Measurements from ENCODE around the gene ATXN2L. TPM values are rescaled to one million over a fixed set of nuclear protein-coding genes. Genes with fewer than 3 reads are reported as not detected.

ATXN2L gene
- total RNA-seq, 1 experiment from 2014 or later: 335 TPM

DNA sequence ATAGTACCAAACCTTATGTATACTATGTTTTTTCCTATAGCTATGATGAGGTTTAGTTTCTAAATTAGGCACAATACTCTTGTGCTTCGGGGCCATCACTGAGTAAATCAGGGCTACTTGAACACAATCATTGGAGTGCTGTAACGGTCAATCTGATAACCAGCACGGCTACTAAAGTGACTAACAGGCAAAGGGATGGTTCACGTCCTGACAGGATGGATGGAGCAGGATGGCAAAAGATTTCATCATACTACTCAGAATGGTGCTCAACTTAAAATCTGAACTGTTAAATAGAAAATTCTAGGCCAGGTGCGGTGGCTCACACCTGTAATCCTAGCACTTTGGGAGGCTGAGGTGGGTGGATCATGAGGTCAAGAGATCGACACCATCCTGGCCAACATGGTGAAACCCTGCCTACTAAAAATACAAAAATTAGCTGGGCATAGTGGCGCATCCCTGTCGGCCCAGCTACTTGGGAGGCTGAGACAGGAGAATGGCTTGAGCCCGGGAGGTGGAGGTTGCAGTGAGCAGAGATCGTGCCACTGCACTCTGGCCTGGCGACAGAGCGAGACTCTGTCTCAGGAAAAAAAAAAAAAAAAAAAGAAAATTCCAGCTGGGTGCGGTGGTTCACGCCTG lies 16.3 kb downstream of the ATXN2L start:
- Histone ChIP-seq H3K9me3 (ENCODE audit: low read depth, low read length, poor library complexity, severe bottlenecking) (no peaks in the 10 kb centered on the region), H3K4me1 (ENCODE audit: insufficient read depth, low read length, poor library complexity, severe bottlenecking) (no peaks in the 10 kb centered on the region), H3K27ac (ENCODE audit: low read depth, low read length, poor library complexity, severe bottlenecking) (no peak overlapping the region), H3K36me3 (ENCODE audit: insufficient read depth, low read length, poor library complexity, severe bottlenecking) (peaks cover 66% of the 10 kb centered on the region), H3K4me3 (ENCODE audit: low read depth, low read length, poor library complexity, severe bottlenecking) (no peak overlapping the region), H3K27me3 (replicated peaks; ENCODE audit: insufficient read depth, low read depth, low read length, poor library complexity) (no peaks in the 10 kb centered on the region)
- TF ChIP-seq, protein P1, sequence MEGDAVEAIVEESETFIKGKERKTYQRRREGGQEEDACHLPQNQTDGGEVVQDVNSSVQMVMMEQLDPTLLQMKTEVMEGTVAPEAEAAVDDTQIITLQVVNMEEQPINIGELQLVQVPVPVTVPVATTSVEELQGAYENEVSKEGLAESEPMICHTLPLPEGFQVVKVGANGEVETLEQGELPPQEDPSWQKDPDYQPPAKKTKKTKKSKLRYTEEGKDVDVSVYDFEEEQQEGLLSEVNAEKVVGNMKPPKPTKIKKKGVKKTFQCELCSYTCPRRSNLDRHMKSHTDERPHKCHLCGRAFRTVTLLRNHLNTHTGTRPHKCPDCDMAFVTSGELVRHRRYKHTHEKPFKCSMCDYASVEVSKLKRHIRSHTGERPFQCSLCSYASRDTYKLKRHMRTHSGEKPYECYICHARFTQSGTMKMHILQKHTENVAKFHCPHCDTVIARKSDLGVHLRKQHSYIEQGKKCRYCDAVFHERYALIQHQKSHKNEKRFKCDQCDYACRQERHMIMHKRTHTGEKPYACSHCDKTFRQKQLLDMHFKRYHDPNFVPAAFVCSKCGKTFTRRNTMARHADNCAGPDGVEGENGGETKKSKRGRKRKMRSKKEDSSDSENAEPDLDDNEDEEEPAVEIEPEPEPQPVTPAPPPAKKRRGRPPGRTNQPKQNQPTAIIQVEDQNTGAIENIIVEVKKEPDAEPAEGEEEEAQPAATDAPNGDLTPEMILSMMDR (conservative IDR thresholded peaks at IDR 0.05; ENCODE audit: low read depth, low read length): no peak
- TF ChIP-seq EZH2 (IDR thresholded peaks at IDR 0.05; ENCODE audit: borderline replicate concordance, low read depth, low read length, poor library complexity, severe bottlenecking): no peak
- no TSS peak for BruUV-seq (replicated peaks)
- intact Hi-C loops (cut with micrococcal nuclease; ENCODE audit: unreplicated experiment): no loop called here
- CTCF ChIA-PET: no interaction called here
- DNase-seq (ENCODE audit: low spot score): no peak
- POLR2A ChIA-PET (ENCODE audit: low non-redundant PET): interaction anchor here (0.6 kb wide), 1 partner anchor 639 kb away, joined by 12 read pairs; no protein-coding TSS in a partner anchor

DNA sequence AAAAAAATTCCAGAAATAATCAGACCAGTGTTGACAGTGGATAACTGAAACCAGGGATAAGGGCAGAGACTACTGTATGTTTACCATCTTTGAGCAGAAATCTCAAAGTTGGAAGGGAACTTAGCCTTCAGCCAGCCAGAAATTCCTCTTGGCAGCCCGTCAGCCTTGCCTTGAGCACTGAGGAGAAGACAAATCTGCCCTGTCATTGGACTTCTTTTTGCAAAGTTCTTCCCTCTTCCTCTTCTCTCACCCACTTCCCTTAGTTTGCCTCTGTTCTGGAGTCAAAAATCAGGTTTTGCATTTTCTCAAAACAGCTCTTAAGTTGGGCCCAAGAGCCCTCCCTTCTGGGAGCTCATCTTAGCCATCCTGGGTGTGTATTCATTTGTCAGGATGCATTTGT lies 17.1 kb downstream of the ATXN2L start:
- POLR2A ChIA-PET (ENCODE audit: low non-redundant PET): interaction anchor here (0.6 kb wide), 1 partner anchor 640 kb away, joined by 12 read pairs; no protein-coding TSS in a partner anchor

DNA sequence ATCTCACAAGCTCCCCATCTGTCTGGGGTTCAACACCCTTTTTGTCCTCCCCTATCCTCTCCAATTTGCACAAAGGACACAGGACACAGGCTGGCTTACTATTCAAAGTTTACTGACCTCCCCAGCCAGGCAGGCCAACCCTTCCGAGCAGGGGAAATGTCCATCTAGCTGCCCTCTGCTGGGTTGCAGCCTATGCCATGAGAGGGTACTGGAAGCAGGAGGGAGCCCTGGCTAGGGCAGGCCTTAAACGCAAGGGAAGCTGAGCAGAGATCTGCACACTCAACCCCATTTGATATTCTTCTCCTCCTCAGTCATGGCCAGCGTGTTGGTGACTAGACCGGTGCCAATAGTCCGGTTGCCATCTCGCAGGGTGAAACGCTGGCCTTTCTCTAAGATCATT lies 19.9 kb downstream of the ATXN2L start:
- peaks cover 45% of the 10 kb centered on the region for H3K36me3 ChIP-seq (ENCODE audit: insufficient read depth, low read length, poor library complexity, severe bottlenecking)
- CTCF ChIA-PET: no interaction called here
- TF ChIP-seq, protein P1 (conservative IDR thresholded peaks at IDR 0.05; ENCODE audit: low read depth, low read length): no peak
- TF ChIP-seq EZH2 (IDR thresholded peaks at IDR 0.05; ENCODE audit: borderline replicate concordance, low read depth, low read length, poor library complexity, severe bottlenecking): no peak
- no TSS peak for BruUV-seq (replicated peaks)
- H3K4me3 ChIP-seq (ENCODE audit: low read depth, low read length, poor library complexity, severe bottlenecking): no peak overlapping the region
- DNase-seq (ENCODE audit: low spot score): no peak
- H3K4me1 ChIP-seq (ENCODE audit: insufficient read depth, low read length, poor library complexity, severe bottlenecking): no peaks in the 10 kb centered on the region
- no peak overlapping the region for H3K27ac ChIP-seq (ENCODE audit: low read depth, low read length, poor library complexity, severe bottlenecking)
- H3K27me3 ChIP-seq (replicated peaks; ENCODE audit: insufficient read depth, low read depth, low read length, poor library complexity): no peaks in the 10 kb centered on the region
- H3K9me3 ChIP-seq (ENCODE audit: low read depth, low read length, poor library complexity, severe bottlenecking): no peaks in the 10 kb centered on the region
- intact Hi-C loops (cut with micrococcal nuclease; ENCODE audit: unreplicated experiment): no loop called here
- POLR2A ChIA-PET (ENCODE audit: low non-redundant PET): no interaction called here

More for the DNA sequence above, 17.1 kb downstream of the ATXN2L start:
- DNase-seq (ENCODE audit: low spot score): no peak
- Histone ChIP-seq H3K27ac (ENCODE audit: low read depth, low read length, poor library complexity, severe bottlenecking) (no peak overlapping the region), H3K9me3 (ENCODE audit: low read depth, low read length, poor library complexity, severe bottlenecking) (no peaks in the 10 kb centered on the region), H3K27me3 (replicated peaks; ENCODE audit: insufficient read depth, low read depth, low read length, poor library complexity) (no peaks in the 10 kb centered on the region), H3K4me1 (ENCODE audit: insufficient read depth, low read length, poor library complexity, severe bottlenecking) (no peaks in the 10 kb centered on the region), H3K36me3 (ENCODE audit: insufficient read depth, low read length, poor library complexity, severe bottlenecking) (peaks cover 66% of the 10 kb centered on the region), H3K4me3 (ENCODE audit: low read depth, low read length, poor library complexity, severe bottlenecking) (no peak overlapping the region)
- intact Hi-C loops (cut with micrococcal nuclease; ENCODE audit: unreplicated experiment): no loop called here
- no TSS peak for BruUV-seq (replicated peaks)
- no peak for TF ChIP-seq EZH2 (IDR thresholded peaks at IDR 0.05; ENCODE audit: borderline replicate concordance, low read depth, low read length, poor library complexity, severe bottlenecking)
- TF ChIP-seq, protein P1 (conservative IDR thresholded peaks at IDR 0.05; ENCODE audit: low read depth, low read length): no peak
- CTCF ChIA-PET: no interaction called here

All from A673 (cell line).